ENCODE data around the gene RNF175.

DNA sequence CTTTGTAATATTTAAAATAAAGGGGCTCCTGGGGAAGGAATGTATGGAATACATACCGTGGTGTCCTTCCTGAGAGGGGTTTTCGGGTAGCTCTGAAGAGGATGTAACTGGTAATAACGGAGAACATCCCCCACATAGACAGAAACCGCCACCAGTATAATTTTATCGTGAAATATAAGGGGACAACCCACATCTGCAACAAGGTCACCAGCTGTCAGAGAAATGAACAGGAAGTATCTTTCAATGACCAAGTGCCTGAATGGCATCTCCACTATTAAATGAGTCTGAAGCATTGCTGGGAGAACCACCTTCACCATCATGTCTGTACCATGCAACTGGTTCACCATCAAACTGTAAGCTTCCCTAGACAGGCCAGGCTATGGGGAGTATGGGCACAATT is 31.7 kb downstream of the RNF175 start:
- TF ChIP-seq CTCF (conservative IDR thresholded peaks at IDR 0.05), result no peak
- no peak for TF ChIP-seq ZFX (IDR thresholded peaks at IDR 0.05)

All from C4-2B (cell line).